Measurements from ENCODE around the gene CCNO.
A peak's percentile ranks its signal among the peaks of the same experiment; 100 is the strongest.

Gene CCNO, protein sequence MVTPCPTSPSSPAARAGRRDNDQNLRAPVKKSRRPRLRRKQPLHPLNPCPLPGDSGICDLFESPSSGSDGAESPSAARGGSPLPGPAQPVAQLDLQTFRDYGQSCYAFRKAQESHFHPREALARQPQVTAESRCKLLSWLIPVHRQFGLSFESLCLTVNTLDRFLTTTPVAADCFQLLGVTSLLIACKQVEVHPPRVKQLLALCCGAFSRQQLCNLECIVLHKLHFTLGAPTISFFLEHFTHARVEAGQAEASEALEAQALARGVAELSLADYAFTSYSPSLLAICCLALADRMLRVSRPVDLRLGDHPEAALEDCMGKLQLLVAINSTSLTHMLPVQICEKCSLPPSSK

GRCh38 chr5:55232985-55233928, at the start of gene CCNO:
TSS of gene CCNO (minus strand) at chr5:55233608. CDS start at chr5:55233523, 85 bp downstream.
- TF ChIP-seq, protein P1, sequence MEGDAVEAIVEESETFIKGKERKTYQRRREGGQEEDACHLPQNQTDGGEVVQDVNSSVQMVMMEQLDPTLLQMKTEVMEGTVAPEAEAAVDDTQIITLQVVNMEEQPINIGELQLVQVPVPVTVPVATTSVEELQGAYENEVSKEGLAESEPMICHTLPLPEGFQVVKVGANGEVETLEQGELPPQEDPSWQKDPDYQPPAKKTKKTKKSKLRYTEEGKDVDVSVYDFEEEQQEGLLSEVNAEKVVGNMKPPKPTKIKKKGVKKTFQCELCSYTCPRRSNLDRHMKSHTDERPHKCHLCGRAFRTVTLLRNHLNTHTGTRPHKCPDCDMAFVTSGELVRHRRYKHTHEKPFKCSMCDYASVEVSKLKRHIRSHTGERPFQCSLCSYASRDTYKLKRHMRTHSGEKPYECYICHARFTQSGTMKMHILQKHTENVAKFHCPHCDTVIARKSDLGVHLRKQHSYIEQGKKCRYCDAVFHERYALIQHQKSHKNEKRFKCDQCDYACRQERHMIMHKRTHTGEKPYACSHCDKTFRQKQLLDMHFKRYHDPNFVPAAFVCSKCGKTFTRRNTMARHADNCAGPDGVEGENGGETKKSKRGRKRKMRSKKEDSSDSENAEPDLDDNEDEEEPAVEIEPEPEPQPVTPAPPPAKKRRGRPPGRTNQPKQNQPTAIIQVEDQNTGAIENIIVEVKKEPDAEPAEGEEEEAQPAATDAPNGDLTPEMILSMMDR (IDR thresholded peaks at IDR 0.05; ENCODE audit: low read length): peak; percentile 18
- no peak for TF ChIP-seq EZH2phosphoT487 (IDR thresholded peaks at IDR 0.05; ENCODE audit: low read length)
- Histone ChIP-seq H2AFZ (ENCODE audit: low read length) (peak within 1 kb of the TSS; percentile 99), H3K79me2 (ENCODE audit: low read length) (no peaks in the 10 kb centered on the region), H3K4me2 (ENCODE audit: low read depth, low read length) (peak within 1 kb of the TSS; percentile 100), H3K4me1 (ENCODE audit: low read length) (0 out of 2 replicates have a peak, but pooled peaks cover 7% of the 10 kb centered on the region), H3K36me3 (replicated peaks; ENCODE audit: insufficient read depth, low read length) (no peaks in the 10 kb centered on the region), H3F3A (ENCODE audit: insufficient read depth, low read length) (peaks cover 10% of the 10 kb centered on the region; the same call in 1 of the 2 replicates), H3K27me3 (replicated peaks; ENCODE audit: insufficient read depth, low read length) (peaks cover 37% of the 10 kb centered on the region), H3K9me3 (replicated peaks; ENCODE audit: insufficient read depth, low read length) (no peaks in the 10 kb centered on the region), H3K9me2 (replicated peaks; ENCODE audit: insufficient read depth, low read length) (no peaks in the 10 kb centered on the region), H3K27ac (ENCODE audit: low read length) (no peak within 1 kb of the TSS), H3K9ac (ENCODE audit: low read length) (peak within 1 kb of the TSS; percentile 41; the same call in 1 of the 2 replicates), H3K4me3 (ENCODE audit: low read length) (peak within 1 kb of the TSS; percentile 86), H4K20me1 (ENCODE audit: insufficient read depth, low read length) (no peaks in the 10 kb centered on the region)
- DNase-seq: peak; percentile 94

DNA sequence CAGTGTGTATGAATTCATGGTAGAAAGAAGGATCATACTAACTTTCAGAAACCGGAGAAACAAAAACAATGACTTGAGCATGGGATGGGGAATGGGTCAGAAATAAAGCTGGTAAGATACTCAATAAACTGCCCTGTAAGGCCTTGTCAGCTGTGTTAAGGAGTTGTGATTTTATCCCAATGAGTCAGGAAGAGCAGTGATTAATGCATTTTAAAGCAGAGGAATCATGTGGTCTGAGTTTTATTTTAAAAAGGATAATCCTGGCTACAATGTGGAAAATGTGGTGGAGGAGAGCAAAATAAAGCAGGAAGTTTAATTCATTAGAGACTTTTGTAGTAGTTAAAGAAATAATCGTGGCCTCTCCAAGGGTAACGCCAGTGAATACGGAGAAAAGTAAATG, 45.4 kb upstream of the CCNO start:
- Histone ChIP-seq H3K27ac (ENCODE audit: low read length) (no peak overlapping the region), H4K20me1 (ENCODE audit: insufficient read depth, low read length) (no peaks in the 10 kb centered on the region), H3F3A (ENCODE audit: insufficient read depth, low read length) (no peaks in the 10 kb centered on the region), H2AFZ (ENCODE audit: low read length) (no peak overlapping the region), H3K4me3 (ENCODE audit: low read length) (no peak overlapping the region), H3K4me1 (ENCODE audit: low read length) (no peaks in the 10 kb centered on the region), H3K36me3 (replicated peaks; ENCODE audit: insufficient read depth, low read length) (peaks cover 11% of the 10 kb centered on the region; the same call in 1 of the 2 replicates), H3K9me2 (replicated peaks; ENCODE audit: insufficient read depth, low read length) (no peaks in the 10 kb centered on the region), H3K4me2 (ENCODE audit: low read depth, low read length) (no peak overlapping the region), H3K27me3 (replicated peaks; ENCODE audit: insufficient read depth, low read length) (no peaks in the 10 kb centered on the region), H3K9ac (ENCODE audit: low read length) (no peak overlapping the region), H3K79me2 (ENCODE audit: low read length) (no peaks in the 10 kb centered on the region), H3K9me3 (replicated peaks; ENCODE audit: insufficient read depth, low read length) (no peaks in the 10 kb centered on the region)
- no peak for TF ChIP-seq EZH2phosphoT487 (IDR thresholded peaks at IDR 0.05; ENCODE audit: low read length)
- TF ChIP-seq EZH2 (optimal IDR thresholded peaks at IDR 0.05; ENCODE audit: low read depth, low read length): no peak
- TF ChIP-seq, protein P1 (IDR thresholded peaks at IDR 0.05; ENCODE audit: low read length): no peak
- DNase-seq: no peak

DNA sequence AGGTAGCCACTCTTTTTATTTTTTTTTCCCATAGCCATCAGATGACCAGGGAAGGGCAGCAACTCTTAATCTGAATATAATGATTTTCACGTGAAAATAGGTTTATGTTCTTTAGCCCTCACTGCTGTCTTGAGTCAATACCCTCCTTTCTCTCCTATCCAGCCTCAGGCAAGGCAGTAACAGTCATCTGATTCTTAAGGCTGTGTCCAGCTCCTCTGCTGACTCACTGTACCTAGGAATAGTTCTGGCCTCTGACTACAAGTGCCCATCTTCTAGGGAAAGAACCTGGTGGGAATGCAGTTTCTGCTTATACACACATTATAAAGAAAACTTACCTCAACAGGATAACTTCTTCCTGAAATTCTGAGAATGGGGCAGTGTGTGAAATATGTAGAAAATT, 43.4 kb upstream of the CCNO start:
- Histone ChIP-seq H3K79me2 (ENCODE audit: low read length) (no peaks in the 10 kb centered on the region), H2AFZ (ENCODE audit: low read length) (no peak overlapping the region), H3K9me3 (replicated peaks; ENCODE audit: insufficient read depth, low read length) (no peaks in the 10 kb centered on the region), H3K4me2 (ENCODE audit: low read depth, low read length) (no peak overlapping the region), H3K27me3 (replicated peaks; ENCODE audit: insufficient read depth, low read length) (no peaks in the 10 kb centered on the region), H4K20me1 (ENCODE audit: insufficient read depth, low read length) (no peaks in the 10 kb centered on the region), H3K9me2 (replicated peaks; ENCODE audit: insufficient read depth, low read length) (no peaks in the 10 kb centered on the region), H3F3A (ENCODE audit: insufficient read depth, low read length) (no peaks in the 10 kb centered on the region), H3K27ac (ENCODE audit: low read length) (no peak overlapping the region), H3K4me1 (ENCODE audit: low read length) (no peaks in the 10 kb centered on the region), H3K36me3 (replicated peaks; ENCODE audit: insufficient read depth, low read length) (peaks cover 11% of the 10 kb centered on the region; the same call in 1 of the 2 replicates), H3K4me3 (ENCODE audit: low read length) (no peak overlapping the region), H3K9ac (ENCODE audit: low read length) (no peak overlapping the region)
- DNase-seq: no peak
- TF ChIP-seq, protein P1 (IDR thresholded peaks at IDR 0.05; ENCODE audit: low read length): no peak
